Heart left ventricle (tissue), 13 donors: ENCODE data around the gene TMEM271.

ENCODE experiments used
- POLR2A ChIP-seq, 2 donors: fragments of 450-650 bp; IDR thresholded peaks; one replicate each; pipeline ENCODE4 v1.6.1; 2017; ENCODE audit warnings: antibody characterized with exemption in 2 of 2, mild to moderate bottlenecking in 2 of 2, moderate library complexity in 2 of 2
- TF ChIP-seq, protein P1 (sequence below), 12 donors: fragments of 200-600 bp; sonication (generic) in 4 of 12; IDR thresholded peaks; one replicate each; pipeline versions ENCODE4 v1.5.0 to v1.8.0; 2018 to 2022; ENCODE audit warnings: antibody characterized with exemption in 12 of 12, mild to moderate bottlenecking in 5 of 12
- donor health status: ischemic (EF 13 %, LVEDD 7.1; RV severe dilation, severe dysfunction).
- donor health status: DM: no; HTN: yes; CAD: no.
- donor health status: DM: no; HTN: no; CAD: no.
- donor health status: ischemic (EF 25% LVEDD 6.9; RV normal size, moderate dysfunction).
- donor health status: ischemic (EF 25% LVEDD 5.7; RV mildly dilated, moderate dysfunction).
- donor health status: ischemic (EF 35%, LVEDD 5.7; RV mildly dilated, moderate dysfunction).
- donor health status: nonischemic (EF 11% LVEDD 7.7; RV severe dilation, severe dysfunction).
- donor health status: DM: yes; HTN: yes; CAD: no.
- donor health status: PGD.
- donor health status: ischemic (EF 29% LVEDD 5.4; RV normal size, mild dysfunction).
- donor health status: nonischemic (EF 23%, LVEDD 6.1; RV moderate dilation, normal function).

DNA sequence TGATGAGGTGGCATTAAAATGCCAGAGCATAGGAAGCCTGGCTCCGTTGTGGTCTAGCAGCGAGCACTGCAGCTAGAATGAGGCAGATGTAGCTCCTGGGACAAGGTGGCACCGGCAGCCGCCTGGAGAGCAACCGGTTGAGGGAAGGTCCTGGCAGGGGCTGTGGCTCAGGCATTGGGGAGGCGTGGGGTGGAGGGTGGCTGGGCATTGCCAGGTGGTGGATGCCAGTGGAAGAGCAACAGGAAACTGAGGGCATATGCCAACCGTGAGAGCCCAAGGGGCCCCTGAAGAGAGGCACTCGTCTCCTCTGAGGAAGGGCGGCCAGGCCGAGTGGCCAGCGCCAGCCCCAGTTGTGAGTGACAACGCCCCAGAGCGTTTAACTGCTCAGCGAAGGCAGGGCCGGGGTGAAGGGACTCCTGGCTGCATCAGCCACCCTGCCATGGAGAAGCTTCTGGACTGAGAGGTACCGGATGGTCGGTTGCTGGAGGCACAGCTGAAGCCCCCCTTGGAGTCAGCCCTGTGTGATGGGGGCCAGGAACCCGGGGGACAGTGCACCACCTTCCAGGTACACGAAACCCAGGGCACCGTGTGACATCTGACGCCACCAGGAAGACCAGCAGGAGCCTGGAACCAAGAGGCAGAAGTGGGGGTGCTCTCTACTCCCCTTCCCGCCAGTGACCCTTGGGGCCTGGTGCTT, 36.1 kb upstream of the TMEM271 start:
- TF ChIP-seq, protein P1, sequence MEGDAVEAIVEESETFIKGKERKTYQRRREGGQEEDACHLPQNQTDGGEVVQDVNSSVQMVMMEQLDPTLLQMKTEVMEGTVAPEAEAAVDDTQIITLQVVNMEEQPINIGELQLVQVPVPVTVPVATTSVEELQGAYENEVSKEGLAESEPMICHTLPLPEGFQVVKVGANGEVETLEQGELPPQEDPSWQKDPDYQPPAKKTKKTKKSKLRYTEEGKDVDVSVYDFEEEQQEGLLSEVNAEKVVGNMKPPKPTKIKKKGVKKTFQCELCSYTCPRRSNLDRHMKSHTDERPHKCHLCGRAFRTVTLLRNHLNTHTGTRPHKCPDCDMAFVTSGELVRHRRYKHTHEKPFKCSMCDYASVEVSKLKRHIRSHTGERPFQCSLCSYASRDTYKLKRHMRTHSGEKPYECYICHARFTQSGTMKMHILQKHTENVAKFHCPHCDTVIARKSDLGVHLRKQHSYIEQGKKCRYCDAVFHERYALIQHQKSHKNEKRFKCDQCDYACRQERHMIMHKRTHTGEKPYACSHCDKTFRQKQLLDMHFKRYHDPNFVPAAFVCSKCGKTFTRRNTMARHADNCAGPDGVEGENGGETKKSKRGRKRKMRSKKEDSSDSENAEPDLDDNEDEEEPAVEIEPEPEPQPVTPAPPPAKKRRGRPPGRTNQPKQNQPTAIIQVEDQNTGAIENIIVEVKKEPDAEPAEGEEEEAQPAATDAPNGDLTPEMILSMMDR (IDR thresholded peaks at IDR 0.05) = no peak
- TF ChIP-seq POLR2A (IDR thresholded peaks at IDR 0.05) = no peak
